ENCODE results near the gene CNNM4.

Gene CNNM4

GRCh38 chr2:96760036-96760985 is at the start of gene CNNM4:
TSS of gene CNNM4 (plus strand) at chr2:96760902. CDS start at chr2:96761000, 98 bp downstream.
- peak; percentile 81 for DNase-seq (ENCODE audit: extremely low read depth, low read depth)
- TF ChIP-seq, protein P1, sequence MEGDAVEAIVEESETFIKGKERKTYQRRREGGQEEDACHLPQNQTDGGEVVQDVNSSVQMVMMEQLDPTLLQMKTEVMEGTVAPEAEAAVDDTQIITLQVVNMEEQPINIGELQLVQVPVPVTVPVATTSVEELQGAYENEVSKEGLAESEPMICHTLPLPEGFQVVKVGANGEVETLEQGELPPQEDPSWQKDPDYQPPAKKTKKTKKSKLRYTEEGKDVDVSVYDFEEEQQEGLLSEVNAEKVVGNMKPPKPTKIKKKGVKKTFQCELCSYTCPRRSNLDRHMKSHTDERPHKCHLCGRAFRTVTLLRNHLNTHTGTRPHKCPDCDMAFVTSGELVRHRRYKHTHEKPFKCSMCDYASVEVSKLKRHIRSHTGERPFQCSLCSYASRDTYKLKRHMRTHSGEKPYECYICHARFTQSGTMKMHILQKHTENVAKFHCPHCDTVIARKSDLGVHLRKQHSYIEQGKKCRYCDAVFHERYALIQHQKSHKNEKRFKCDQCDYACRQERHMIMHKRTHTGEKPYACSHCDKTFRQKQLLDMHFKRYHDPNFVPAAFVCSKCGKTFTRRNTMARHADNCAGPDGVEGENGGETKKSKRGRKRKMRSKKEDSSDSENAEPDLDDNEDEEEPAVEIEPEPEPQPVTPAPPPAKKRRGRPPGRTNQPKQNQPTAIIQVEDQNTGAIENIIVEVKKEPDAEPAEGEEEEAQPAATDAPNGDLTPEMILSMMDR (IDR thresholded peaks at IDR 0.05; ENCODE audit: low read depth, low read length): no peak; the same call in 1 of the 2 replicates

DNA sequence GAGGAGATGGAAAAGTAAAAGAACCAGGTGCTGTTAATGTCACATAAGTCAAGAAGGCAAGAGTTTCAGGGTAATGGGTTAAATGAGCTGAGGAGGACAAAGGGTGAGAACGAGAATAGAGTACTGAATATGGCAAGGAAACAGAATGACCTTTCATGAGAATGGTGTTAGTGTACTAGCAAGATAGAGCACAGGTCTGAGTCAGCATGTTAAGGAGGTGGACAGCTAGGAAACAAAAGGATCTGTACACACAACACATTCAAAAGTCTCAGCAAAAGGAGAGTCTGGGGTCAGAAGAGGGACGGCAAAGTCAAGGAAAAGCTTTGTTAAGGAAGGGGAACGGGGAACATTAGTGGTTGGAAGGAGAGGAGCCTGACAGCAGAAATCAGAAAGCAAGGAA is 49.7 kb upstream of the CNNM4 start:
- TF ChIP-seq, protein P1 (IDR thresholded peaks at IDR 0.05; ENCODE audit: low read depth, low read length): no peak

GRCh38 chr2:96715658-96716057 is 45.0 kb upstream of the CNNM4 start:
- DNase-seq (ENCODE audit: extremely low read depth, low read depth): no peak
- TF ChIP-seq, protein P1 (IDR thresholded peaks at IDR 0.05; ENCODE audit: low read depth, low read length): no peak

More for the DNA sequence above, 49.7 kb upstream of the CNNM4 start:
- no peak for DNase-seq (ENCODE audit: extremely low read depth, low read depth)

DNA sequence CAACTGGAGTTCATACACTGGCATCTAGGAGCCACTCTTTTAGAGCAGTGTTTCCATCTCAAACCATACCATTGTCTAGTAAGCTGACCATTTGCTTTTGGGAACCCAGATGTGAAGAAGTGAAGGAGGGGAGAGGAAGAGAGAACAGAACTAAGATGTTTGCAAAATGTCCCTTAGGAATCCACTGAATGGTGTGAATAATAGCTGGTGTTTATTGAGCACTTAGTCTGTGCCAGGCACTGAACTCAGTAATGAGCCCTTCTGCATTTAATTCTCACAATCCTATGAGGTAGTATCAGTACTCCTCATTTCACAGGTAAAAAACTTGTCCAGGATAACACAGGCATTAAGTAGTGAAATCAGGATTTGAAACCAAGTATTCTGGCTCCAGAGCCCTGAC is 44.3 kb upstream of the CNNM4 start:
- TF ChIP-seq, protein P1 (IDR thresholded peaks at IDR 0.05; ENCODE audit: low read depth, low read length): no peak
- no peak for DNase-seq (ENCODE audit: extremely low read depth, low read depth)

GRCh38 chr2:96726131-96726530 is 34.6 kb upstream of the CNNM4 start:
- no peak for DNase-seq (ENCODE audit: extremely low read depth, low read depth)
- TF ChIP-seq, protein P1 (IDR thresholded peaks at IDR 0.05; ENCODE audit: low read depth, low read length): no peak

DNA sequence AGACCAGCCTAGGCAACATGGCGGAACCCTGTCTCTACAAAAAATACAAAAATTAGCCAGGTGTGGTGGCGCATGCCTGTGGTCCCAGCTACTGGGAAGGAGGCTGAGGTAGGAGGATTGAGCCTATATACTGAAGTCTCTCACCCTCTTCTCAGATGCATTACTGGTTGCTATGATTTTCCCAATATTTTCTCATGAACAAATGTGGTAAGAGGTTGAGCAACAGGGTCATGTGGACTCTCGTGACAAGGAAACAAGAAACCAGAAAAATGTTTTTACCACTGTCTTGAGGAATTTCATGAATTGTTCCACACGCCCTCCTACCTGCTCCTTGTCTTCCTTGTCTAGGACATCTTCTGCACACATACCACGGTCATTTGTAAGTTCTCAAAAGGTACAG is 33.3 kb upstream of the CNNM4 start:
- TF ChIP-seq, protein P1 (IDR thresholded peaks at IDR 0.05; ENCODE audit: low read depth, low read length): no peak
- no peak for DNase-seq (ENCODE audit: extremely low read depth, low read depth)

DNA sequence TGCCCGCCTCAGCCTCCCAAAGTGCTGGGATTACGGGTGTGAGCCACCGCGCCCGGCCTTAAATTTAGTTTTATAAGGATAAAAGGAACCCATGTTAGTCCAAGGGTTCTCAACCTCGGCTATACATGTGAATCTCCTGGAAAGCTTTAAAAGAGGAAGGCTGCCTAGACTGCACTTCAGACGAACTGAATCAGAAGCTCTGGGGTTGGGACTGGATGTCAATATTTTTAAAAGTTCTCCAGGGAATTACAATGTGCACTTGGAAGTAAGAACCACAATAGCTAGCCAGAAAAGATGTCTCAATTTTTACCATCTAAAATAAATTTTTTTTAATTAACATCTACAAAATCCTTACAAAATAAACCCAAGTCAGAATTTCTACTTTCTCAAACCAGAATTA is 31.0 kb upstream of the CNNM4 start:
- TF ChIP-seq, protein P1 (IDR thresholded peaks at IDR 0.05; ENCODE audit: low read depth, low read length): no peak
- no peak for DNase-seq (ENCODE audit: extremely low read depth, low read depth)

Measured in AG09319 (cell line).